Neural cell (in vitro differentiated cells): ENCODE data around the gene ARHGAP10.

ENCODE experiments used
- CTCF ChIP-seq: fragments of 450-650 bp; IDR thresholded peaks from 2 replicates; pipeline ENCODE4 v1.5.1; 2014; ENCODE audit warnings: antibody characterized with exemption, mild to moderate bottlenecking, moderate library complexity; ENCODE audit not compliant: poor library complexity, severe bottlenecking
- MXI1 ChIP-seq: fragments of 450-650 bp; conservative IDR thresholded peaks from 2 replicates; pipeline ENCODE4 v1.6.1; 2014; ENCODE audit warnings: antibody characterized with exemption, mild to moderate bottlenecking; ENCODE audit not compliant: poor library complexity, severe bottlenecking
- POLR2AphosphoS5 ChIP-seq: IDR thresholded peaks from 2 replicates; pipeline ENCODE4 v1.6.1; 2012

- TF ChIP-seq MXI1: no peak
- no peak for TF ChIP-seq CTCF
- TF ChIP-seq POLR2AphosphoS5: no peak
These were observed 21.9 kb upstream of the ARHGAP10 start for GRCh38 chr4:147709999-147710398.
